Kidney (tissue), 14 donors: ENCODE results near the gene TUBB. TPM values are rescaled to one million over a fixed set of nuclear protein-coding genes. Genes with fewer than 3 reads are reported as not detected.

Source experiments
- DNase-seq, 5 donors: peaks; one replicate each; pipeline ENCODE4 v3.0.0-alpha.2; 2013 to 2020
- FAIRE-seq: peaks from 2 replicates; lab custom pipeline; 2012; peaks lifted over from hg19 to GRCh38; lab: Jason Lieb, UNC
- H3K27ac ChIP-seq, 2 donors: one replicate each; pipeline ENCODE4 v1.7.0; 2013; ENCODE audit warnings: low read depth in 2 of 2, low read length in 2 of 2, inconsistent platforms in 1 of 2
- H3K27me3 ChIP-seq: one replicate; pipeline ENCODE4 v1.7.1; 2013; ENCODE audit warnings: low read length, inconsistent platforms; ENCODE audit not compliant: control insufficient read depth, insufficient read depth
- H3K36me3 ChIP-seq, 3 donors: one replicate each; pipeline versions ENCODE4 v1.7.0 to v1.7.1; 2013; ENCODE audit warnings: low read length in 3 of 3, control low read depth in 1 of 3, inconsistent platforms in 1 of 3; ENCODE audit not compliant: insufficient read depth in 3 of 3, control insufficient read depth in 2 of 3
- H3K4me1 ChIP-seq, 3 donors: one replicate each; pipeline versions ENCODE4 v1.7.0 to v1.7.1; 2013; ENCODE audit warnings: low read length in 3 of 3, inconsistent platforms in 1 of 3, low read depth in 1 of 3; ENCODE audit not compliant: control insufficient read depth in 2 of 3, insufficient read depth in 2 of 3
- H3K4me3 ChIP-seq, 3 donors: one replicate each; pipeline versions ENCODE4 v1.7.0 to v1.8.1; 2013; ENCODE audit warnings: low read length in 3 of 3, control low read depth in 1 of 3, inconsistent platforms in 1 of 3
- H3K9ac ChIP-seq, 3 donors: one replicate each; pipeline versions ENCODE4 v1.7.0 to v1.7.1; 2013; ENCODE audit warnings: low read length in 3 of 3, control low read depth in 1 of 3, inconsistent platforms in 1 of 3
- H3K9me3 ChIP-seq, 3 donors: one replicate each; pipeline versions ENCODE4 v1.7.0 to v1.7.1; 2013; ENCODE audit warnings: low read length in 3 of 3, control low read depth in 1 of 3, inconsistent platforms in 1 of 3; ENCODE audit not compliant: control insufficient read depth in 2 of 3, insufficient read depth in 1 of 3
- CTCF ChIP-seq: IDR thresholded peaks from 3 replicates; pipeline ENCODE4 v1.5.1; 2012; ENCODE audit warnings: mild to moderate bottlenecking, moderate library complexity, borderline replicate concordance; ENCODE audit not compliant: insufficient read depth; ENCODE audit errors: extremely low read depth
- intact Hi-C: fragments of 100-400 bp; cut with DNase I; formaldehyde crosslinking; loops from one replicate; pipeline ENCODE4 v1.11.1; 2022
- polyA plus RNA-seq: library from polyadenylated mRNA; stranded (reverse); fragments of 350-450 nt; fragmentation: Illumina TruSeq; extraction: RNeasy Lipid Tissue Mini Kit (QIAGEN cat#74804); gene quantifications from one replicate; pipeline ENCODE4 v1.2.3, GENCODE V29; 2014; ENCODE audit warnings: low read depth, low replicate concordance; ENCODE audit not compliant: insufficient read depth
- total RNA-seq: library from RNA; stranded (reverse); fragmentation: NEBNext Ultra II Directional; extraction: Animal tissue kit (Norgen Biotek cat#: 25700); gene quantifications from one replicate; pipeline ENCODE4 v1.2.1, GENCODE V29; 2021
- donor health status: control.
- donor health status: control.
- donor health status: control.
- donor health status: control.
- donor health status: control.
- donor health status: DM: yes; HTN: yes; CAD: no.
- donor health status: Normal renal cell carcinoma (clear cell type).

TUBB gene
- total and polyA plus RNA-seq, 2 donors from 2014 or later, result 197 to 295 TPM

DNA sequence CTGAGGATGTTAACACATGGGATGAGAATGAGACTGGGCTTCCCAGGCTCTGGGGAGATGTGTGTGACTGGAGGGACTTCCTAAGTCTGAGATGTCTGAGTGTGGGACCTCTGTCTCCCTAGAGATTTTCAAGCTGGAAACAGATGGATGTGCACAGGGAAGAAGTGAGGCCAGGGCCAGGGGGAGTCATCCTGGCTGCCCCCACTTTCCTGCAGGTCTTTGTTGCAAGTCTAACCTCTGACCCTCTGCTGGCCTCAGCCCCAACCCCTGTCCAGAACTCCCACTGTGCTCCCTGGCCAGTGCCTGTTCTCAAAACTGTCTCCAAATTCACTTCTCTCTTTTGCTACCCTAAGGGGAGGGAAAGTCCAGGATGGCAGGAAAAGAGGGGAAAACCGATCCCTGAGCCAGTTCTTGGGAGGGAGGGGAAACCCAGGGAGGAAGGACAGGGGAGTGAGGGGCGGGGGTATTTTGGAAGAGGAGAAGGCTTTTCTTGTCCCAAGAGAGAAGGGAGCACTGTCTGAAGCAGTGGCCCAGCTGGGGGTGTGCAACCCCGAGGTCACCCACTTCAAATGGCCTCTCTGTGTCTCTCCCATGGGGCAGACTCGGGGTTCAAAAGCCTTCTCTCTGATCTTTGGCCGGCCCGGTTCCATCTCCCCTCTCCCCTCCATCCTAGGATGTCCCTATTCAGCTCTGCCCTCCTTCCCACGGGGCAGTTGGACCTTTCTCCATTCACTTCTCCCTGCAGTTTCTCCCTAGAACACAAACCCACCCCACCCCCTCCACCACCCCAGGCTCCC is 36.8 kb upstream of the TUBB start:
- TF ChIP-seq CTCF, result no peak
- H3K4me1 ChIP-seq, result peaks cover 0 to 25% (median 11%) of the 10 kb centered on the region in 3 donors

DNA sequence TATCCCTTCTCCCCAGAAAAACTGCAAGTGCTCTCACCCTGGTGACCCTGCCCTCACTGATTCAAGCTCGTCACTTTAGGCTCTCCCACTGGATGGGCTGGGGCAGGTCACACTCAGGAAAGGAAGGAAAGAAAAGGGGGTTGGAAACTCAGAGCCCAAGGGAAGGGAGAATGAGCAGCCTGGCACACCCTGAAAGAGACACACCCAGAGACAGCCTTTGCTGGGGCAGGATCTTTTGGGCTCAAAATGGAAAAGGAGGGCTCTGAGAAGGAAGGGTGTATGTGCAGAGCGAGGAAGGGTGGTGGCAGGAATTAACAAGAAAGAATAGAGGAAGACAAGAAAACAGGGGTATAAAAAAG is 36.2 kb upstream of the TUBB start:
- no peak for TF ChIP-seq CTCF
- Histone ChIP-seq H3K4me1 (peaks cover 0 to 25% (median 11%) of the 10 kb centered on the region in 3 donors), H3K4me3 (peak overlapping the region; percentile 40 to 77 (median 67)), H3K9me3 (no peaks in the 10 kb centered on the region), H3K36me3 (no peaks in the 10 kb centered on the region), H3K27me3 (no peaks in the 10 kb centered on the region), H3K27ac (peak overlapping the region; percentile 79 to 98), H3K9ac (peak overlapping the region in 1 of 3 donors; percentile 80)
- intact Hi-C loops, result loop anchor here (5.0 kb wide), 1 partner anchor 38 kb away; the partner anchor contains the start of gene TUBB
- FAIRE-seq (no peak), DNase-seq (peak in 1 of 5 donors; percentile 70)

More for the DNA sequence above, 36.8 kb upstream of the TUBB start:
- intact Hi-C loops, result loop anchor here (5.0 kb wide), 1 partner anchor 39 kb away; the partner anchor contains the start of gene TUBB
- DNase-seq, result peak in 1 of 5 donors; percentile 61
- Histone ChIP-seq H3K36me3 (no peaks in the 10 kb centered on the region), H3K27me3 (no peaks in the 10 kb centered on the region), H3K9ac (peak overlapping the region in 2 of 3 donors; percentile 1 to 80), H3K9me3 (no peaks in the 10 kb centered on the region), H3K27ac (peak overlapping the region; percentile 79 to 98), H3K4me3 (peak overlapping the region; percentile 5 to 77 (median 67))
- FAIRE-seq, result no peak

GRCh38 chr6:30684386-30685156 is 35.6 kb upstream of the TUBB start:
- H3K4me1 ChIP-seq, result peaks cover 0 to 22% (median 11%) of the 10 kb centered on the region in 3 donors
- peak overlapping the region; percentile 97 to 98 for H3K27ac ChIP-seq
- TF ChIP-seq CTCF, result no peak
- intact Hi-C loops, result loop anchor here (5.0 kb wide), 1 partner anchor 38 kb away; the partner anchor contains the start of gene TUBB
- peak overlapping the region in 2 of 3 donors; percentile 77 to 94 for H3K9ac ChIP-seq
- peak overlapping the region; percentile 40 to 77 (median 67) for H3K4me3 ChIP-seq
- DNase-seq (peak in 2 of 5 donors; percentile 29 to 82), FAIRE-seq (no peak)
- no peaks in the 10 kb centered on the region for H3K36me3 ChIP-seq
- H3K9me3 ChIP-seq, result no peaks in the 10 kb centered on the region
- no peaks in the 10 kb centered on the region for H3K27me3 ChIP-seq
